HG03460 (cell line): ENCODE data around the gene TMPRSS5.
"Not testable (repeated sequence)": the region's sequence is repeated elsewhere in the genome, so short reads cannot be mapped to it uniquely, and the experiment has no call there.

ENCODE experiments used
- ATAC-seq: cut with Tn5 transposase; IDR thresholded peaks from one replicate; pipeline ENCODE4 v1.9.1; 2021; ENCODE audit not compliant: unreplicated experiment

The TMPRSS5 gene

DNA sequence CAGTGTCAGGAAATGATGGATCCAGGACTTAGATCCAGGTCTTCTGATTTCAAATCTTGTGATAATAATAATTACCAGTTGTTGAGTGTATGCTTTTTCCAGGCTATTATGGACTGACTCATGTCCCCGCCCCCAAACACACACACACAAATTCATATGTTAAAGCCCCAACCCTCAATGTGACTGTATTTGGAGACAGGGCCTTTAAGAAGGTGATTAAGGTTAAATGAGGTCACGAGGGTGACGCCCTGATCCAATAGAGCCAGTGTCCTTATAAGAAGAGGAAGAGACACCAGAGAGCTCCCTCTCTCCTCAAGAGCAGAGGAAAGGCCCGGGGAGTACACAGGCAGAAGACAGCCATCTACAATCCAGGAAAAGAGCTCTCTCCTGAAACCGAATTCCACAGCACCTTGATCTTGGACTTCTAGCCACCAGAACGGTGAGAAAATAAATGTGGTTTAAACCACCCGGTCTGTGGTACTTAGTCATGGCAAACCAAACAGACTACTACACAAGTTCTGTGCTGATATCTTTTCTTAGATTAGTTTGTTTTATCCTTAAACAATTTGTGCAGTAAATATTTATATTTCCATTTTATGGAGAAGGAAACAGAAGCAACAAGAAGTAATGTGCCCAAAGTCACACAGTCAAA lies 8.2 kb downstream of the TMPRSS5 start:
- ATAC-seq = no peak

DNA sequence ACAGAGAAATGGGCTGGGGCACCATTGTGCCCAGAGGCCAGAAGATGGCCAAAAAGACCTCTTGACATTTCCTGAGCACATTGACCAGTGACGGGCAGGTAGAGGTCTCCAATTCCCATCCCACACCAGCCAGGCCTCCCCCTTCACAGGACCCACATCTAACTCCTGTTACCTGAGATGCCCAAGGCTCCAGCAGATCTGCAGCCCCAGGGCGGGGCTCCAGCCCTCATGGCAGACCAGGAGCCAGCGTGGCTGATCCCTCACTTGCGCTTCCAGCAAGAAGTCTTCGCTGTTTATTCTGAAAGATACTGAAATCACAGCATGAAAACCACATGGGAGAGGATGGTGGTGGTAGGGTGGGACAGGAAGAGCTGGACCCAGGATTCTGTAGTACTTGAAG lies 9.0 kb downstream of the TMPRSS5 start:
- no peak for ATAC-seq

DNA sequence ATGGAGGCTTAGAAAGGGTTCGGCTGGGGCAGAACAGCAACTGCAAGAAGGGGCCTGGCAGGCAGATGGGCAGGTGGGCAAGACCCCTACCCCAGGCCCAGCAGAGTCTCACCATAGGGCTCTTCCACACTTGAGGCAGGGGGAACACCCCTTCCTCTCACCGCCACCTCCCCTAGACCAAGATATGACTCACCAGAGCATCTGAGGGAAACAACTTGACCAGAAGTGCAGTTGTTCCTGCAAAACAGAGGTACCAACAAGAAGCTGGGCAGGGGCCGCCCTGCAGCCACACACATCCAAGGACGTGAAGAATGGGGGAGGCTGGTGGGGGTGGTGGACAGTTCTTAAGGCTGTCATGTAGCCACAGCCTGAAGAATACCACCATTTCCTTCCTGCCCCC lies 10.9 kb downstream of the TMPRSS5 start:
- no peak for ATAC-seq

DNA sequence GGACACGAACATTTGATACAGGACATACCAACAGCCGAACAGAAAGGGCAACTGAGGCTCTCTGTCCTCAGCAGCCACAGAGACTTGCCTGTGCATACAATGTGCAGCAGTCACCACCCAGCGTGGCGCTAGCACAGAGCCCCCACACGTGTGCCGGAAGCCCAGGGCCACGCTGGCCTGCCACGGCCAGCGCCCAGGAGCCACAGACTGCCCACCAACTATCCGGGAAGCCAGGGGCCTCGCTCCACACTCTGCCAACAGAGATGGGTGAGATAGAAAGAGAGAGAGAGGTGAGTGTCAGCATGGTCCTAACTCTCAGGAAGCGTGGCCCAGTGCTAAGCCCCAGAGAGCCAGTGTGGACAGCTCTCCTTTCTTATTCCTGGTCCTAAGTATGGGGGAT lies 11.7 kb downstream of the TMPRSS5 start:
- no peak for ATAC-seq

DNA sequence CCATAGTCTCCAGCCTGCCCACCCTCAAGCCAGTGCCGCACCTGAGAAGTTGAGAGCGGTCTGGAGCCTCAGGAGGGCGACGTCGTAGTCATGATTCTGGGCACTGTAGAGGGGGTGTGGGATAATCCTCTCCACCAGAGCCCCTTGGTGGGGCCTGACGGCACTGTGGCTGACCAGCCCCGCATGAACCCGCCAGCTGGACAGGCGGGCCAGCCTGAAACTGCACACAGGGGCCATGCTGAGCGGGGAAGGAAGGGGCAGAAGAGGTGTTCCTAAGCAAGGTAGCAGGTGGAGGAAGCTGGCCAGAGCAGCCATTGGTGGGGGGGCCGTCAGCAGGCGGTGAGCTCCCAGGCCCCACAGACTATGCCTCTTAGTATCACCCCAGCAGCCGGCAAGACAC lies 13.1 kb downstream of the TMPRSS5 start:
- ATAC-seq = no peak

DNA sequence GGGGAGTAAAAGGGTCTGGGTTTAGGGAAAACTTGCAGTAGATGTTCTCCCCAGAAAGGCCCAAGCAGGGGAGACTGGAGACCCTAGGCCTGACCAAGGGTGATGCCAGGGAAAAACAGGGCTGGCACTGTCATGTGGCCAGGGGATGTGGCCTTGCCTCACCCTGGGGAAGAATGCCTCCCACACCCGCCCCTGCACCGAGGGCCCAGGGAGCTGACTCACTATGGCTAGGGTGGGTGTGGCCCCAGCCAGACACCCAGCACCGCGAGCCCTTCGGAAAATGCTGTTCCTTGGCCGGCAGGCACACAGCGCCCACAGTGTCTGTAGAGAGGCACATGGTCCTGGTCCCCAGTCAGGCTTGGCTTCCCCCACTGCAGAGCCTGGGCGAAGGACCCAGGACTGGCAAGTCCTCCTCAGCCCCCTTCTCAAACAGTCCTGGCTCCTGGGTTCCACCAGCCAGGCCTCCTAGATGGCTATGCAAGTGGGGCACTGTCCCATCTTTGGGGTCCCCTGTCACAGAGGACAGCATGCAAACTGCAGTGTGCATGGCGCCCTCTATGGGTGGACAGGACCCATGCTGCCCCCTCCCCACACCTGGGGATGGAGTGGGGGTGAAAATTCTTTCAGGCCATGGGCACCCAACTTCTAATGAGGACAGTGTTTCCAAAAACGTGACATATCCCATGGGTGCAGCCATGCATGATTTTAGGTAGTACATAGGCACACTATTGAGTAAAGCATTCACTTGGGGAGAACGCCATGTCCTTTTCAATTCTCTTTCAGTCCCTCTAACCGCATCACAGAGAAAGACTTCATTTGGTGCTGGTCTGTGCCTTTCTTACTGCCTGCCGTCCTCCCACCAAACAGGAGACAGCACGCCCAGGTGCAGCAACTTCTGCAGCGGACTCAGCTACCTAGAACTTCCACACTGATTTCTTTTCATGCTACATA lies 15.2 kb downstream of the TMPRSS5 start:
- no peak for ATAC-seq

DNA sequence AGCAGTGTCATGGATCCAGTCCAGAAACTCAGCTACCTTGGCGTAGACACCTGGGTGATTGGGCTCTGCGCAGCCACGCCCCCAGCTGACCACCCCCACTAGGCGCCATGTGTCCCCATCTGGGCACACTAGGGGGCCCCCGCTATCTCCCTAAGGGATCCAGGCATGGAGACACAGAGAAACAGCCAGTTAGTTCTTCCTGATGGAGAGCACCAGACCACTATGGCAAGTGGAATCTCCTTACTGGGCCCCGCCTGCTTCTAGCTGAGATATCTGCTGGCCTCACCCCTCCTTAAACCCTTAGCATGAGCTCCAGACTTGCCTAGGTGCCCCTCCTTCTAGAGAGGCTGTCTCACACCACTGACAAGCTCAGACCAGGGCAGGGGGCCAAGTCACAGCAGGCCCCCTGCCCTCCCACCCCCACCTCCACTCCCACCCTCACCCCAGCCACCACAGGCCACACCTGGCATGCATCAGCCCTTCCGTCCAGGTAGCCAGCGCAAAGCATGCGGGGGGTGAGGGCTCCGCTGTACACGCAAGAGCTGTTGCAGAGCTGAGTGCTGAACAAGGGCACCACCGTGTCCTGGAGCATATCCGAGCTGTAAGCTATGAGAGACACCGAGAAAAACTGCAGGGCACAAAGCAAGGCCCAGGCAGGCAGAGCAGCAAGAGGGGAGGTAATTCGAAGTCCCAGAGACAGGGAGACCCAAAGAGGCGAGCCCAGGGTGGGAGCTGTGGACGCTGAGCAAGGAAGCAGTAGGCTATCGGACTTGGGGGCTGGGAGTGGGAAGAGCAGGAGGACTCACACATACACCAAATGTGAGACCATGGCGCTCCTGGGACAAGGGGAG lies 16.1 kb downstream of the TMPRSS5 start:
- no peak for ATAC-seq

DNA sequence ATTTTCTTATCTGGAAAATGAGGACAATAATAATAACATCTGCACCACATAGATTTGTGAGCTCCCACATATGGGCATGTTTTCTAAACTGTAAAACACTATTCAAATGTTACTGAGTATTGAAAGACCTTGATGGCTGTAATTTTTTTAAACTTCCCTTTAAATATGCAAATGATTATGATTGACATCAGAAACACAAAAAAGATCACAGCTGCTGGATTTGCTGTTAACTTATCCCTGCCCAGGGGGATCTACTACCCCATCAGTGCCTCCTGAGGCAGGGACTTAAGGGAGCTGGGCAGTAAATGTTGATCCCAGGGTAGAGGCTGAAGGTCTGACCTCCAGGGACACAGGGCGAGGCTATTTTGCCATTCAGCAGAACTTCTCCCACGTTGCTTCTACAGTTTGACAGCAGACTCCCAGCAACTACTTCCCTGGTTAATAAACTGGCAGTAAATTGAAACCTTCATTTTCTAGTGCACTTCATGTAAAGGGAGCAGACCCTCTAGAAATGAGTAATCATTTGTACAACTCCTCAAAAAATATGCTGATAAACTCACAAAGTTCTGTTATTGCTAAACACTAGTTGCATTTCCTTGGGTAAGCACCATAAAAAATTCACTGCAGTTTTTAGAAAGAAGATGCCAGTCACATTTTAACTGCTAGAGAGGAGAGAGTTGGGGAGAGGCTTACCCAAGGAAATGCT lies 20.3 kb downstream of the TMPRSS5 start:
- no peak for ATAC-seq

DNA sequence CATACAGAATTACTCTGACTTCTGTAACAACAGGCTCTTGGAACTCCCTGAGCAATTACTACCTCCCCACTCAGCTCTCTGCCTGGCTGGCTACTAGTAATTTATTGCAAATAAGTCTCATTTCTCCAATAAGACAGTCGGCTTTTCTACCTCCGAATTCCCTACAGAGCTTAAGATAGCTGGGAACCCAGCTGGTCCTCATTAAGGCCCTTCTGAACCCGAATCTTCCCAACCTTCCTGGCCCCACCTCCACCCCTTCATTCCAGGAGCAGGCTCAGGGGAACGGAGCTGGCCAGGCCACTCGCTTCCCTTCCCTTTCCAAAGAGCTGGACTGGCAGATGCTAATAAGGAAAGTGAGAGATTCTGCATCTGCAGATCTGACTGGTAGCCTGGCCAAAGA lies 21.6 kb downstream of the TMPRSS5 start:
- ATAC-seq = no peak

DNA sequence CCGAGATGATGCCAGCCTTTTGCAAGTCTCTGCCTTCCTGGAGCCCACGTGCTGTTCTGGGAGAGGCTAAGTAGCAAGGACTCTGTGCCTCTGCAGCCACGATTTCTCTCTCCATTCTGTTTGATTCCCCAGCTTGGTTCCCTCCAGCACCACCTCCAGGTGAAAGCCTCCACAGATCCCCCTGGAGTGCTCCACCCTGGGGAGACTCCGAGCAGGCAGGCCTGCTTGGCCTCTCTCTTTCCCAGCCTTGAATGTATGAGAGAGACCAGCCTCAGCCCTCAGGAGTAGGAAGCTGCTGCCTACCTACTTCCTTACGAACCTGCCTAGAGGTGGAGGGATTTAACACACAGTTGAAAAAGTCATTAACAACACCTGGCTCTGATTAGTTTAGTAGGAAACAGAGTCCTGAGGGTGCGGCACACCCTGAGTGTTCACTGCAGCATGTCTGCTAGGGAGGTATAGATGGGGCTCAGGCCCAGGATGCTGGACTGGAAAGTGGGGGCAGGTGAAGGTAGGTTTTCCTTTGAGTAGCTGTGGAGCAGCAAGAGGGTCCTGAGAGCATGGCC lies 22.5 kb downstream of the TMPRSS5 start:
- ATAC-seq = no peak

DNA sequence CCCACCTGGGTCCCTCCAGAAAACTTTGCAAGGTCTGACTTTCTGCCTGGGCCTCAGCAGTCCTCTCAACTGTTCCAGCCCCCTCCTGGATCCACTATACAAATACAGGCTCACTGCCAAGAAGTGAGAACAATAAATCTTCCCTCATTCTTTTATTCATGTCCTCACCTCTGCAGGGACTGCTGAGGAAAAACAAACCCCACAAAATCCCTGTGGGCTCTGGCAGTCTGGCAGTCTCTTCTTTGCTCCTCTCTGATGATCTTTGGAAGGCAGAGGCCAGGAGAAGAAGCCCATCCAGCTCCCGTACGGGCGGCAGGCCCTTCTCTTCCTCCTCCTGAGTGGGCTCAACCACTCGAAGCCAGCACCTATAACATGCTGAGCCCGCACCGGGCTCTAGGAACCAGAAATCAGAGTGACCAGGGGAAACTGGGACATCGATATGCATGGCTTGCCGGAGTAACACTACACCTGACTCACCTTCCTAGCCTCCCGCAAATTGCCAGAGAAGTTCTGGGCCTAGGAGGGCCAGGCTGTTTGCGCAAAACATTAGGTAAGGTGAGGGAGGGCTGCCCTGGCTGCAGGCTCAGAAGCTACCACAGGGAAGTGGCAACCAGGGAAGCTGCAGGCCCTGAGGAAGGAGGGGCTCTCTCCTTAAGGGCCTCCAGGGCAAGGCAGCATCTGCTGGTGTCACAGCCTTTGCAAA lies 24.2 kb downstream of the TMPRSS5 start:
- no peak for ATAC-seq

DNA sequence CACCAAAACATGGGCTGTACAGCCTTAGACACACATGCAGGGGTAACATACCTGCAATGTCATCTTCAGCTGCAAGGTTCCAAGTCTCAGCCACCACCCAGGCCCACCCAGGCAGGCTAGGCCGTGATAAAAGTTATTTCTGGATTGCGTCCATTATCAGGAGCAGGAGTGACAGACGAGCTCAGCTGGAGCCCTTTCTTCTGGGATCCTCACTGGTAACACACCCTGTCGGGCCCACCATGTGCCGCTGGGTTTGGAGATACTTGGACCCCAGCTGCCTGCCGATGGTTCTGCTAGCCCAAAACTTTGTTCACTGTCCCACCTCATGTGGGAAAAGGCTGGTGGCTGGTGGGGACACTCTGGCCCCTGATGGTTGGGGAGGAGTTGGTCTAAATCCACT lies 24.8 kb downstream of the TMPRSS5 start:
- no peak for ATAC-seq

DNA sequence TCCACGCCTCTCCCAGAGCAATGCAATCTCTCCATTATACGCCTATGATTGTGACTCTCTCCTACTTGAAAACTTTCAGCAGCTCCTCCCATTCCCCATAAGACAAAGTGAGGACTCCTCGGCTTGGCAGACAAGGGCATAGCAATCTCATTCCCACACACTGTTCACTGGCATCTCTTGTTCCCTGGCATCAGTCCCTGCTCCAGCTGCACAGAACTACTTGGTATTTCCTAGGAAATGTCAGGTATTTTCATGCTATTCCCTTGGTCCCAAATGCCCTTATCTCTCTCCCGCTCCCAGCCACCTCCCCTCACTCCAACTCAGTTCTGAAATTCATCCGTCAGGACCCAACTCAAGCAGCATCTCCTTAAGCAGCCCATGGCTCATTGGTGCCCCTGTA lies 28.4 kb downstream of the TMPRSS5 start:
- ATAC-seq = no peak

DNA sequence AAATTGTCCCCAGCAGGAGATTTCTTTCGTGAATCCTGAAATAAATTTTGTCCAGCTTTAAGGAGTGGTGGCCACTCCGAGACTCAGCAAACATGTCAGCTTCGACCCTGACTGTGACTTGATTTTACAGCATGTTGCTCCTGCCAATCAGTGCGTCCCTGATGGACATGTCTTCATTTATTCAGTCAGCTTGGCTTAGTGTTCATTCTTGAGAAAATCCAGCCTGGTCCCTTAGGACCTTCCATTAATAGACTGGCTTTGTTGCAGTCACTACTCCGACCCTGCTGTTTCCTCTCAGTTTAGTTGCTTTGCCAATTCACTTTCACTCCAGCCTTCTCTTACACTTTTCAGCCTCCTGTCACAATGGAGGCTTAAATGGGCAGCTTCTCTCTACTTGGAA lies 30.5 kb downstream of the TMPRSS5 start:
- no peak for ATAC-seq

DNA sequence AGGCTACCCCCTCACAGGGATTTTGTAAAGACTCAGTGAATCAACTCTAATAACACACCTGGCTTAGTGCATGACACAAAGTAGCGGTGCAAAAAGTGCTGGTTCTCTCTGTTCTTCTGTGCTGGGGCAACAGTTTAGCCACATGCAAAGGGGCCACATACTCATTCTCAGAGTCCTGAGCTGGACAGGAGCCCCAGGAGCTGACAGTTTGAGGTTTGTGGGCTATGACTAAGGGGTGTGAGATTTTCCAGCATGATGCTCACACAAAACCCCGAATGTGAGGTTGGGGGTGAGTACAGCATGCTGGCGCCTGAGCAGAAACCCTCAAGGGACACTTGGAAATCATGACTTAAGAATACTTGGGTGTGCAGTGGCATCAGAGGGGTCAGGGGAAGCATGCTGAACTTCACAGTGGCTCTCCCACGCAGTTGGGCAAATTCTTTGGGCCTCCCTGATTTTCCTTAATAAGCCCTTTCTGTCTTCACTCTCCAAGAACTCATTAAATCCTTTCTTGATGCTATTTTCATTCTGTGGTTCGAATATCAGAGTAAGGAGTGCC lies 31.0 kb downstream of the TMPRSS5 start:
- ATAC-seq = peak; percentile 92

DNA sequence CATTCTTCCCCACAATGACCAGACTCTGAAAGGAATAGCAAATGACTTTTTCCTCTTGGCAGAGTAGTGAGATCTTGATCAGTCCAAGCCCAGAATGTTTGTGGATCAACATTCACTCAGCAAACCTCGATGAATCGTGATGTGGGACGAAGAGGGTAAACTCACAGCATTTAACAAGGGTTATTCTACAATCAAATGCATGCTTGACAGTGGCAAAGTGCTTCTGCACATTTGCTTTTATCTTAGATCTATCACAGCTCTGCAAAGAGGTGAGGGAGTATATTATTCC lies 31.8 kb downstream of the TMPRSS5 start:
- no peak for ATAC-seq

DNA sequence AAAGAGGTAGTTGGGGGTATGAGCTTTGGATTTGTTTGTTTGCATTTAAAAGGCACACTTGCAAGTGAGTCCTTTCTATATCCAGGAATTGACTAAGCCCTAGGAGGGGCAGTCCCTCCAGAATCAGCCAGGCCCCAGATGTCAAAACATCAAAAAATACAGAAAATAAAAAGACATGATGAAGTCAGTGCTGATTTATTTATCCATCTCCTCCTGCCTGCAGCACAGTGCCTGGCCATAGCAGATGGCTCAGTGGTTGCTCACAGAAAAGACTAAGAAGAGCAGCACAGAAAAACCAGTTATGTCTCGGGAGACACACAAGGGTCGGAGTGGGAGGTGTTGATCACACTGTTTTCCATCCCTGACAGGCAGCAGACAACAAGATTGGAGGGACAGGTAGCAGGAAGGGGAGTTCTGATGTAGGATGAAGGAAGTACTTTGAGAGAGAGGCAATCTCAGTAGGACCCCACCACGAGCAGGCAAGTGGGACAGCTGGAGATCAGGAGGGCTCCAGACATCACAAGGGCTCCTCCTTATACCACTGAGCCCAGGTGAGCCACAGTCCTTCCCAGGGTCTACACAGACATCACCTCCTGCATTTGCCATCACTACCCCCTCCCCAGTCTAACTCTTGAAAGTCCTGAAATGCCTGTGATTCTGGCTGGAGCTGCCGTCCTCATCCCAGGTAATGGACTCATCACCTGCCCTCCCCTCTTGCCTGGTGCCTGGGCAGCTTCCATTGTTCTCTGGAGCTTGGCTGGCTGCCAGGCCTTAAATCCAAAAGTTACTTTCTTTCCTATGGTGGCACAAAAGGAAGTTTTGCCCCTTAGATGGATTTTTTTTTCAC lies 32.3 kb downstream of the TMPRSS5 start:
- no peak for ATAC-seq

DNA sequence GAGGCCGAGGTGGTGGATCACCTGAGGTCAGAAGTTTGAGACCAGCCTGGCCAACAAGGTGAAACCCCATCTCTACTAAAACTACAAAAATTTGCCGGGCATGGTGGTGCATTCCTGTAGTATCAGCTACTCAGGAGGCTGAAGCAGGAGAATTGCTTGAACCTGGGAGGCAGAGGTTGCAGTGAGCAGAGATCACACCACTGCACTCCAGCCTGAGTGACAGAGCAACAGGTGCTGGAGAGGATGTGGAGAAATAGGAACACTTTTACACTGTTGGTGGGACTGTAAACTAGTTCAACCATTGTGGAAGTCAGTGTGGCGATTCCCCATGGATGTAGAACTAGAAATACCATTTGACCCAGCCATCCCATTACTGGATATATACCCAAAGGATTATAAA lies 34.2 kb downstream of the TMPRSS5 start:
- ATAC-seq = not testable (repeated sequence)

DNA sequence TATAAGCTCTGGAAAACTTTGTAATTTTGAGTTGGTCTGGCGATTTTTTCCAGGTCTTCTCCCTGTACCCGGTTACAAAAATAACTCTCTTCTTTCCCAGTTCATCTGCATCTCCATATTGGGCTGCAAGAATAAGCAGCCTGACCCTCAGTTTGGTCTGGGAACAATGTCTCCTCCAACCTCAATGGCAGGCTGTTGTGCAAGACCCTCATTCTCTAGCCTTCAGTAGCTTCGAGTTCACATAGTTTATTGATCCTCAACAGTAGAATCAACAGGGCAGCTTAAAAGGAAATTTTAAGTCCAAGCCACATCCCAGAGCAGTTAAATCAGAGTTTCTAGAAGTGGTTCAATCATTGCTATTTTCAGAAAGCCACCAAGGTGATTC lies 35.3 kb downstream of the TMPRSS5 start:
- ATAC-seq = no peak
